Measurements from ENCODE around the gene FRYL.

GRCh38 chr4:48483006-48483776 lies 296.9 kb downstream of the FRYL start, which contains the start of gene SLC10A4:
- TF ChIP-seq, protein P1, sequence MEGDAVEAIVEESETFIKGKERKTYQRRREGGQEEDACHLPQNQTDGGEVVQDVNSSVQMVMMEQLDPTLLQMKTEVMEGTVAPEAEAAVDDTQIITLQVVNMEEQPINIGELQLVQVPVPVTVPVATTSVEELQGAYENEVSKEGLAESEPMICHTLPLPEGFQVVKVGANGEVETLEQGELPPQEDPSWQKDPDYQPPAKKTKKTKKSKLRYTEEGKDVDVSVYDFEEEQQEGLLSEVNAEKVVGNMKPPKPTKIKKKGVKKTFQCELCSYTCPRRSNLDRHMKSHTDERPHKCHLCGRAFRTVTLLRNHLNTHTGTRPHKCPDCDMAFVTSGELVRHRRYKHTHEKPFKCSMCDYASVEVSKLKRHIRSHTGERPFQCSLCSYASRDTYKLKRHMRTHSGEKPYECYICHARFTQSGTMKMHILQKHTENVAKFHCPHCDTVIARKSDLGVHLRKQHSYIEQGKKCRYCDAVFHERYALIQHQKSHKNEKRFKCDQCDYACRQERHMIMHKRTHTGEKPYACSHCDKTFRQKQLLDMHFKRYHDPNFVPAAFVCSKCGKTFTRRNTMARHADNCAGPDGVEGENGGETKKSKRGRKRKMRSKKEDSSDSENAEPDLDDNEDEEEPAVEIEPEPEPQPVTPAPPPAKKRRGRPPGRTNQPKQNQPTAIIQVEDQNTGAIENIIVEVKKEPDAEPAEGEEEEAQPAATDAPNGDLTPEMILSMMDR (conservative IDR thresholded peaks at IDR 0.05; ENCODE audit: low read length) = no peak
- TF ChIP-seq EZH2phosphoT487 (IDR thresholded peaks at IDR 0.05; ENCODE audit: borderline replicate concordance, low read depth, low read length) = no peak

Measured in OCI-LY7 (cell line).